BE2C (cell line): ENCODE results near the gene MTO1.

ENCODE experiments used
- DNase-seq: peaks from one replicate; pipeline ENCODE4 v3.0.0-alpha.2; 2020
- H3K27me3 ChIP-seq: fragments of 250-450 bp; sonication (Bioruptor Pico); 2 replicates; pipeline ENCODE4 v1.5.1; 2020; ENCODE audit warnings: mild to moderate bottlenecking
- H3K36me3 ChIP-seq: fragments of 250-450 bp; sonication (Bioruptor Pico); 2 replicates; pipeline ENCODE4 v1.5.1; 2020; ENCODE audit warnings: mild to moderate bottlenecking
- H3K4me1 ChIP-seq: fragments of 250-450 bp; sonication (Bioruptor Pico); 2 replicates; pipeline ENCODE4 v1.5.1; 2020
- H3K4me3 ChIP-seq: 2 replicates; pipeline ENCODE4 v1.5.1; 2011; ENCODE audit warnings: low read depth, low read length
- H3K9me3 ChIP-seq: fragments of 250-450 bp; sonication (Bioruptor Pico); 2 replicates; pipeline ENCODE4 v1.5.1; 2020
- CTCF ChIP-seq: IDR thresholded peaks from 2 replicates; pipeline ENCODE4 v1.5.1; 2012; ENCODE audit warnings: mild to moderate bottlenecking, low read depth, low read length

MTO1 gene

GRCh38 chr6:73476723-73477122 lies 15.2 kb downstream of the MTO1 start:
- H3K4me1 ChIP-seq, result no peaks in the 10 kb centered on the region
- peaks cover 54% of the 10 kb centered on the region for H3K36me3 ChIP-seq
- no peaks in the 10 kb centered on the region for H3K9me3 ChIP-seq
- H3K4me3 ChIP-seq, result no peak overlapping the region
- DNase-seq, result no peak
- no peak for TF ChIP-seq CTCF
- no peaks in the 10 kb centered on the region for H3K27me3 ChIP-seq

- no peak for TF ChIP-seq CTCF
- no peaks in the 10 kb centered on the region for H3K4me1 ChIP-seq
- H3K4me3 ChIP-seq, result no peak overlapping the region
Measured at GRCh38 chr6:73477407-73477806, 15.9 kb downstream of the MTO1 start.

GRCh38 chr6:73481969-73482368 lies 20.4 kb downstream of the MTO1 start:
- Histone ChIP-seq H3K27me3 (no peaks in the 10 kb centered on the region), H3K9me3 (no peaks in the 10 kb centered on the region), H3K4me3 (no peak overlapping the region), H3K36me3 (peaks cover 69% of the 10 kb centered on the region), H3K4me1 (no peaks in the 10 kb centered on the region)
- TF ChIP-seq CTCF, result no peak
- DNase-seq, result no peak

More at GRCh38 chr6:73477407-73477806, 15.9 kb downstream of the MTO1 start:
- H3K27me3 ChIP-seq, result no peaks in the 10 kb centered on the region
- no peaks in the 10 kb centered on the region for H3K9me3 ChIP-seq
- H3K36me3 ChIP-seq, result peaks cover 57% of the 10 kb centered on the region
- DNase-seq, result no peak

- no peak for TF ChIP-seq CTCF
- Histone ChIP-seq H3K4me3 (no peak overlapping the region), H3K4me1 (no peaks in the 10 kb centered on the region), H3K27me3 (no peaks in the 10 kb centered on the region), H3K36me3 (peaks cover 75% of the 10 kb centered on the region), H3K9me3 (no peaks in the 10 kb centered on the region)
- DNase-seq, result no peak
Measured at GRCh38 chr6:73484438-73484837, 22.9 kb downstream of the MTO1 start.

- H3K4me3 ChIP-seq, result no peak overlapping the region
- peaks cover 59% of the 10 kb centered on the region for H3K36me3 ChIP-seq
- no peaks in the 10 kb centered on the region for H3K27me3 ChIP-seq
- no peak for DNase-seq
- TF ChIP-seq CTCF, result no peak
- no peaks in the 10 kb centered on the region for H3K9me3 ChIP-seq
- no peaks in the 10 kb centered on the region for H3K4me1 ChIP-seq
Measured at GRCh38 chr6:73487473-73487872, 25.9 kb downstream of the MTO1 start.

GRCh38 chr6:73491377-73491776 lies 29.8 kb downstream of the MTO1 start:
- Histone ChIP-seq H3K36me3 (peaks cover 39% of the 10 kb centered on the region), H3K27me3 (no peaks in the 10 kb centered on the region), H3K4me3 (no peak overlapping the region), H3K4me1 (peaks cover 4% of the 10 kb centered on the region; the same call in 1 of the 2 replicates), H3K9me3 (no peaks in the 10 kb centered on the region)
- DNase-seq, result no peak
- no peak for TF ChIP-seq CTCF
